WTC11 (cell line): Measurements from ENCODE around the gene NLRC5. TPM values are rescaled to one million over a fixed set of nuclear protein-coding genes. Genes with fewer than 3 reads are reported as not detected.

Source experiments
- ATAC-seq: fragments of 200-7000 bp; cut with Tn5 transposase; 2 replicates; pipeline ENCODE4 v1.10.0; 2021; ENCODE audit warnings: mild to moderate bottlenecking, moderate library complexity
- CTCF ChIA-PET: fragments of 300-600 bp; sonication (Branson Sonifier 250); formaldehyde crosslinking; loops from one replicate; lab custom pipeline; 2021; ENCODE audit warnings: antibody characterized with exemption; lab: Charles Lee
- POLR2A ChIA-PET: fragments of 350-600 bp; sonication (Branson Sonifier 250); formaldehyde crosslinking; loops from one replicate; lab custom pipeline; 2021; ENCODE audit warnings: antibody characterized with exemption; lab: Charles Lee
- DNase-seq: peaks from one replicate; pipeline ENCODE4 v3.0.0; 2021; ENCODE audit warnings: low spot score
- H3K27ac Mint-ChIP-seq: 2 replicates; pipeline ENCODE4 v1.8.0; 2021; ENCODE audit warnings: mixed read lengths
- H3K27me3 Mint-ChIP-seq: 2 replicates; pipeline ENCODE4 v1.8.0; 2021; ENCODE audit warnings: low read depth, mild to moderate bottlenecking, moderate library complexity, mixed read lengths
- H3K36me3 Mint-ChIP-seq: 2 replicates; pipeline ENCODE4 v1.8.0; 2021; ENCODE audit warnings: mixed read lengths
- H3K4me1 Mint-ChIP-seq: 2 replicates; pipeline ENCODE4 v1.8.0; 2022; ENCODE audit warnings: mixed read lengths
- H3K4me3 Mint-ChIP-seq: 2 replicates; pipeline ENCODE4 v1.8.0; 2021; ENCODE audit warnings: mild to moderate bottlenecking, moderate library complexity, mixed read lengths
- H3K9me3 Mint-ChIP-seq: 2 replicates; pipeline ENCODE4 v1.8.0; 2021; ENCODE audit warnings: mixed read lengths
- E2F4 ChIP-seq: sonication (generic); formaldehyde crosslinking; IDR thresholded peaks from 2 replicates; pipeline ENCODE4 v1.8.1; 2022; ENCODE audit warnings: low read depth, mild to moderate bottlenecking, moderate library complexity, missing genetic modification reagents, borderline replicate concordance
- ELF4 ChIP-seq: sonication (generic); formaldehyde crosslinking; IDR thresholded peaks from 2 replicates; pipeline ENCODE4 v1.8.1; 2022; ENCODE audit warnings: low read depth, mild to moderate bottlenecking, moderate library complexity, missing genetic modification reagents
- ESRRA ChIP-seq: sonication (generic); formaldehyde crosslinking; IDR thresholded peaks from 2 replicates; pipeline ENCODE4 v1.8.1; 2022; ENCODE audit warnings: mild to moderate bottlenecking, missing genetic modification reagents, borderline replicate concordance
- FOXJ3 ChIP-seq: sonication (generic); formaldehyde crosslinking; IDR thresholded peaks from 2 replicates; pipeline ENCODE4 v1.9.0; 2021; ENCODE audit warnings: missing genetic modification reagents, mild to moderate bottlenecking, borderline replicate concordance
- FOXK1 ChIP-seq: sonication (generic); formaldehyde crosslinking; IDR thresholded peaks from 2 replicates; pipeline ENCODE4 v1.8.0; 2022; ENCODE audit warnings: mild to moderate bottlenecking, moderate library complexity, missing genetic modification reagents
- FOXP1 ChIP-seq: sonication (generic); formaldehyde crosslinking; IDR thresholded peaks from 2 replicates; pipeline ENCODE4 v1.8.0; 2022; ENCODE audit warnings: missing genetic modification reagents, mild to moderate bottlenecking, moderate library complexity, borderline replicate concordance
- JAZF1 ChIP-seq: fragments of 250-450 bp; sonication (Bioruptor Pico); IDR thresholded peaks from 2 replicates; pipeline ENCODE4 v1.9.0; 2021; ENCODE audit warnings: moderate library complexity, mild to moderate bottlenecking, inconsistent platforms
- MYBL2 ChIP-seq: sonication (generic); formaldehyde crosslinking; IDR thresholded peaks from 2 replicates; pipeline ENCODE4 v1.8.1; 2023; ENCODE audit warnings: mild to moderate bottlenecking, moderate library complexity, missing genetic modification reagents
- NR2C2 ChIP-seq: sonication (generic); formaldehyde crosslinking; IDR thresholded peaks from 2 replicates; pipeline ENCODE4 v1.8.0; 2022; ENCODE audit warnings: mild to moderate bottlenecking, missing genetic modification reagents
- PREB ChIP-seq: sonication (generic); formaldehyde crosslinking; IDR thresholded peaks from 2 replicates; pipeline ENCODE4 v1.8.1; 2022; ENCODE audit warnings: mild to moderate bottlenecking, missing genetic modification reagents, moderate library complexity, borderline replicate concordance
- RELA ChIP-seq: sonication (generic); formaldehyde crosslinking; IDR thresholded peaks from 2 replicates; pipeline ENCODE4 v1.8.1; 2022; ENCODE audit warnings: missing genetic modification reagents, mild to moderate bottlenecking, borderline replicate concordance
- SOX15 ChIP-seq: fragments of 250-450 bp; sonication (Bioruptor Pico); IDR thresholded peaks from 2 replicates; pipeline ENCODE4 v1.9.0; 2021; ENCODE audit warnings: mild to moderate bottlenecking
- TEAD1 ChIP-seq: sonication (generic); formaldehyde crosslinking; IDR thresholded peaks from 2 replicates; pipeline ENCODE4 v1.8.0; 2022; ENCODE audit warnings: mild to moderate bottlenecking, missing genetic modification reagents
- TEAD4 ChIP-seq: sonication (generic); formaldehyde crosslinking; IDR thresholded peaks from 2 replicates; pipeline ENCODE4 v1.8.0; 2022; ENCODE audit warnings: mild to moderate bottlenecking, missing genetic modification reagents
- TP53 ChIP-seq: sonication (generic); formaldehyde crosslinking; IDR thresholded peaks from 2 replicates; pipeline ENCODE4 v1.8.1; 2023; ENCODE audit warnings: mild to moderate bottlenecking, missing genetic modification reagents
- USF1 ChIP-seq: sonication (generic); formaldehyde crosslinking; IDR thresholded peaks from 2 replicates; pipeline ENCODE4 v1.8.0; 2022; ENCODE audit warnings: mild to moderate bottlenecking, missing genetic modification reagents
- ZNF121 ChIP-seq: sonication (generic); formaldehyde crosslinking; IDR thresholded peaks from 2 replicates; pipeline ENCODE4 v1.8.0; 2023; ENCODE audit warnings: missing genetic modification reagents
- ZNF138 ChIP-seq: sonication (generic); formaldehyde crosslinking; conservative IDR thresholded peaks from 2 replicates; pipeline ENCODE4 v1.8.1; 2022; ENCODE audit warnings: mild to moderate bottlenecking, moderate library complexity, missing genetic modification reagents
- ZNF263 ChIP-seq: sonication (generic); formaldehyde crosslinking; IDR thresholded peaks from 2 replicates; pipeline ENCODE4 v1.8.1; 2022; ENCODE audit warnings: low read depth, mild to moderate bottlenecking, moderate library complexity, missing genetic modification reagents
- ZNF317 ChIP-seq: sonication (generic); formaldehyde crosslinking; IDR thresholded peaks from 2 replicates; pipeline ENCODE4 v1.8.1; 2023; ENCODE audit warnings: low read depth, mild to moderate bottlenecking, moderate library complexity, missing genetic modification reagents, borderline replicate concordance
- ZNF416 ChIP-seq: fragments of 250-450 bp; sonication (Bioruptor Pico); IDR thresholded peaks from 2 replicates; pipeline ENCODE4 v1.9.0; 2021; ENCODE audit warnings: mild to moderate bottlenecking, inconsistent platforms
- total RNA-seq: library from RNA; stranded (reverse); gene quantifications from 3 replicates; pipeline ENCODE4 v1.2.3, GENCODE V29; 2021
- TF ChIP-seq, protein P1 (sequence below): fragments of 250-450 bp; sonication (Bioruptor Pico); IDR thresholded peaks from 2 replicates; pipeline ENCODE4 v1.9.0; 2021; ENCODE audit warnings: moderate library complexity, mild to moderate bottlenecking, inconsistent platforms, borderline replicate concordance
- TF ChIP-seq, protein P2 (sequence below): sonication (generic); formaldehyde crosslinking; IDR thresholded peaks from 2 replicates; pipeline ENCODE4 v1.8.0; 2022; ENCODE audit warnings: mild to moderate bottlenecking, missing genetic modification reagents
- TF ChIP-seq, protein P3 (sequence below): fragments of 250-450 bp; sonication (Bioruptor Pico); IDR thresholded peaks from 2 replicates; pipeline ENCODE4 v1.9.0; 2021; ENCODE audit warnings: mild to moderate bottlenecking

NLRC5 gene
- total RNA-seq, 1 experiment from 2014 or later, result 2.8 TPM

DNA sequence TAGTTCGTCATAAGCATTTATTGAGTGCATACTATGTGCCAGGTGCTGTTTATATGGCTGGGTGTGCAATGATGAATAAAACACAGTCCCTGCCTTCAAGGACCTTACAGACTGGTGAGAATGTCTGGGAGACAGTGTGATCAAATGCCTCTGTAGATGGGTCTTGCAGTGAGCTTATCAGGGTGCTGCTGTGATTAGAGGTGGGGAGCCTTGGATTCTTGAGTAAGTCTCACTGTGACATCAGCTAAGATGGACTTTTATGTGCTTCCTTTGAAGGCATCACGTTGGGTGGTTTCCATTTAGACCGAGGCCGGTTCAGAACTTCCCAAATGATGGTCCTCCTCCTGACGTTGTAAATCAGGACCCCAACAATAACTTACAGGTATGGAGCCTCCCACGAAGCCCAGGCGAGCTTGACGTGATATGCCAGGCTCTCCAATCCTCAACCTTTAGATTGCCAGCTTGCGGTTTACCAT, 47.5 kb upstream of the NLRC5 start:
- no peak overlapping the region for H3K27ac Mint-ChIP-seq
- DNase-seq, result no peak
- ChIA-PET CTCF (no interaction called here), POLR2A (interaction anchor here (0.7 kb wide), 1 partner anchor 10 kb away, joined by 4 read pairs; no protein-coding TSS in a partner anchor)
- H3K9me3 Mint-ChIP-seq, result no peaks in the 10 kb centered on the region
- no peak for ATAC-seq
- H3K4me3 Mint-ChIP-seq, result no peak overlapping the region
- H3K36me3 Mint-ChIP-seq, result peaks cover 60% of the 10 kb centered on the region
- H3K27me3 Mint-ChIP-seq, result no peaks in the 10 kb centered on the region
- peaks cover 7% of the 10 kb centered on the region for H3K4me1 Mint-ChIP-seq
- TF ChIP-seq FOXP1 (CRISPR knock-in tag) (no peak), ZNF138 (no peak), NR2C2 (CRISPR knock-in tag) (no peak), PREB (CRISPR knock-in tag) (no peak), FOXJ3 (no peak), JAZF1 (CRISPR knock-in tag) (no peak), E2F4 (CRISPR knock-in tag) (no peak), SOX15 (CRISPR knock-in tag) (no peak), ESRRA (CRISPR knock-in tag) (no peak), TEAD1 (no peak), TP53 (no peak), ZNF416 (no peak), RELA (CRISPR knock-in tag) (no peak)
- TF ChIP-seq, protein P1, sequence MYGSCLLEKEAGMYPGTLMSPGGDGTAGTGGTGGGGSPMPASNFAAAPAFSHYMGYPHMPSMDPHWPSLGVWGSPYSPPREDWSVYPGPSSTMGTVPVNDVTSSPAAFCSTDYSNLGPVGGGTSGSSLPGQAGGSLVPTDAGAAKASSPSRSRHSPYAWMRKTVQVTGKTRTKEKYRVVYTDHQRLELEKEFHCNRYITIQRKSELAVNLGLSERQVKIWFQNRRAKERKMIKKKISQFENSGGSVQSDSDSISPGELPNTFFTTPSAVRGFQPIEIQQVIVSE (CRISPR knock-in tag), result no peak
- TF ChIP-seq, protein P2, sequence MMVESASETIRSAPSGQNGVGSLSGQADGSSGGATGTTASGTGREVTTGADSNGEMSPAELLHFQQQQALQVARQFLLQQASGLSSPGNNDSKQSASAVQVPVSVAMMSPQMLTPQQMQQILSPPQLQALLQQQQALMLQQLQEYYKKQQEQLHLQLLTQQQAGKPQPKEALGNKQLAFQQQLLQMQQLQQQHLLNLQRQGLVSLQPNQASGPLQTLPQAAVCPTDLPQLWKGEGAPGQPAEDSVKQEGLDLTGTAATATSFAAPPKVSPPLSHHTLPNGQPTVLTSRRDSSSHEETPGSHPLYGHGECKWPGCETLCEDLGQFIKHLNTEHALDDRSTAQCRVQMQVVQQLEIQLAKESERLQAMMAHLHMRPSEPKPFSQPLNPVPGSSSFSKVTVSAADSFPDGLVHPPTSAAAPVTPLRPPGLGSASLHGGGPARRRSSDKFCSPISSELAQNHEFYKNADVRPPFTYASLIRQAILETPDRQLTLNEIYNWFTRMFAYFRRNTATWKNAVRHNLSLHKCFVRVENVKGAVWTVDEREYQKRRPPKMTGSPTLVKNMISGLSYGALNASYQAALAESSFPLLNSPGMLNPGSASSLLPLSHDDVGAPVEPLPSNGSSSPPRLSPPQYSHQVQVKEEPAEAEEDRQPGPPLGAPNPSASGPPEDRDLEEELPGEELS (CRISPR knock-in tag), result no peak

- Mint-ChIP-seq H3K36me3 (peaks cover 42% of the 10 kb centered on the region), H3K9me3 (no peaks in the 10 kb centered on the region), H3K4me3 (no peak overlapping the region), H3K27ac (no peak overlapping the region), H3K4me1 (peaks cover 14% of the 10 kb centered on the region), H3K27me3 (no peaks in the 10 kb centered on the region)
- DNase-seq (no peak), ATAC-seq (no peak)
- ChIA-PET POLR2A (interaction anchor here (1.5 kb wide), 1 partner anchor 12 kb away, joined by 3 read pairs; the partner anchor contains the start of gene HERPUD1), CTCF (no interaction called here)
- TF ChIP-seq USF1 (CRISPR knock-in tag) (no peak), ESRRA (CRISPR knock-in tag) (no peak), TEAD4 (CRISPR knock-in tag) (no peak), ZNF416 (no peak), FOXK1 (CRISPR knock-in tag) (no peak), ZNF317 (CRISPR knock-in tag) (no peak), RELA (CRISPR knock-in tag) (no peak), ZNF263 (no peak), MYBL2 (no peak), ZNF121 (CRISPR knock-in tag) (no peak), ELF4 (CRISPR knock-in tag) (no peak)
- TF ChIP-seq, protein P3, sequence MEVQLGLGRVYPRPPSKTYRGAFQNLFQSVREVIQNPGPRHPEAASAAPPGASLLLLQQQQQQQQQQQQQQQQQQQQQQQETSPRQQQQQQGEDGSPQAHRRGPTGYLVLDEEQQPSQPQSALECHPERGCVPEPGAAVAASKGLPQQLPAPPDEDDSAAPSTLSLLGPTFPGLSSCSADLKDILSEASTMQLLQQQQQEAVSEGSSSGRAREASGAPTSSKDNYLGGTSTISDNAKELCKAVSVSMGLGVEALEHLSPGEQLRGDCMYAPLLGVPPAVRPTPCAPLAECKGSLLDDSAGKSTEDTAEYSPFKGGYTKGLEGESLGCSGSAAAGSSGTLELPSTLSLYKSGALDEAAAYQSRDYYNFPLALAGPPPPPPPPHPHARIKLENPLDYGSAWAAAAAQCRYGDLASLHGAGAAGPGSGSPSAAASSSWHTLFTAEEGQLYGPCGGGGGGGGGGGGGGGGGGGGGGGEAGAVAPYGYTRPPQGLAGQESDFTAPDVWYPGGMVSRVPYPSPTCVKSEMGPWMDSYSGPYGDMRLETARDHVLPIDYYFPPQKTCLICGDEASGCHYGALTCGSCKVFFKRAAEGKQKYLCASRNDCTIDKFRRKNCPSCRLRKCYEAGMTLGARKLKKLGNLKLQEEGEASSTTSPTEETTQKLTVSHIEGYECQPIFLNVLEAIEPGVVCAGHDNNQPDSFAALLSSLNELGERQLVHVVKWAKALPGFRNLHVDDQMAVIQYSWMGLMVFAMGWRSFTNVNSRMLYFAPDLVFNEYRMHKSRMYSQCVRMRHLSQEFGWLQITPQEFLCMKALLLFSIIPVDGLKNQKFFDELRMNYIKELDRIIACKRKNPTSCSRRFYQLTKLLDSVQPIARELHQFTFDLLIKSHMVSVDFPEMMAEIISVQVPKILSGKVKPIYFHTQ (CRISPR knock-in tag), result no peak
Measured at GRCh38 chr16:56943761-56944375, 45.5 kb upstream of the NLRC5 start.
